ENCODE results near the gene ELFN2.

DNA sequence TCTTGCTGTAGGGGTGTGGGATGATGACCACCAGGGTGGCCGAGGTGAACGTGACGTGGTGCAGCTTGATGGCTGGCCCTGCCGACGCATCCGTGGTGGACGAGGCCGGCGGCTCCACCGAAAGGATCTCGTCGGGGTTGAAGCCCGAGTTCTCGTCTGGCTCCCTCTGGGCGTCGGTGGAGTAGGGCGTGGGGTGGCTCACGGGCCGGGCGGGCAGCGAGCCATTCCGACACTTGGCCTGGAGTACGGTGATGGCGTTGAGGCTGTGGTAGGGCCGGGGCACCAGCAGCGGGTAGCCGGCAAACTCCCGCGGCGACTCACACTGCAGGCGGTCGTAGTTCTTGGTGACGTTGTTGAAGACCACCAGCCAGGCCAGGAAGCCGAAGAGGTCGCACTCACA lies 52.7 kb downstream of the ELFN2 start:
- TF ChIP-seq, protein P1, sequence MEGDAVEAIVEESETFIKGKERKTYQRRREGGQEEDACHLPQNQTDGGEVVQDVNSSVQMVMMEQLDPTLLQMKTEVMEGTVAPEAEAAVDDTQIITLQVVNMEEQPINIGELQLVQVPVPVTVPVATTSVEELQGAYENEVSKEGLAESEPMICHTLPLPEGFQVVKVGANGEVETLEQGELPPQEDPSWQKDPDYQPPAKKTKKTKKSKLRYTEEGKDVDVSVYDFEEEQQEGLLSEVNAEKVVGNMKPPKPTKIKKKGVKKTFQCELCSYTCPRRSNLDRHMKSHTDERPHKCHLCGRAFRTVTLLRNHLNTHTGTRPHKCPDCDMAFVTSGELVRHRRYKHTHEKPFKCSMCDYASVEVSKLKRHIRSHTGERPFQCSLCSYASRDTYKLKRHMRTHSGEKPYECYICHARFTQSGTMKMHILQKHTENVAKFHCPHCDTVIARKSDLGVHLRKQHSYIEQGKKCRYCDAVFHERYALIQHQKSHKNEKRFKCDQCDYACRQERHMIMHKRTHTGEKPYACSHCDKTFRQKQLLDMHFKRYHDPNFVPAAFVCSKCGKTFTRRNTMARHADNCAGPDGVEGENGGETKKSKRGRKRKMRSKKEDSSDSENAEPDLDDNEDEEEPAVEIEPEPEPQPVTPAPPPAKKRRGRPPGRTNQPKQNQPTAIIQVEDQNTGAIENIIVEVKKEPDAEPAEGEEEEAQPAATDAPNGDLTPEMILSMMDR (IDR thresholded peaks at IDR 0.05): no peak
- no peak for TF ChIP-seq POLR2A (IDR thresholded peaks at IDR 0.05)
